Sigmoid colon (tissue), 7 donors: Measurements from ENCODE around the gene P2RY14. TPM values are rescaled to one million over a fixed set of nuclear protein-coding genes. Genes with fewer than 3 reads are reported as not detected.

ENCODE experiments used
- DNase-seq: peaks from one replicate; pipeline ENCODE4 v3.0.0-alpha.2; 2019
- H3K27ac ChIP-seq, 4 donors: fragments of 200-600 bp; sonication (generic); one replicate each; pipeline ENCODE4 v1.5.1; 2016 to 2019; ENCODE audit warnings: mild to moderate bottlenecking in 1 of 4
- H3K27me3 ChIP-seq, 3 donors: fragments of 200-600 bp; sonication (generic); one replicate each; pipeline ENCODE4 v1.5.1; 2019; ENCODE audit warnings: mild to moderate bottlenecking in 1 of 3
- H3K36me3 ChIP-seq, 4 donors: fragments of 200-600 bp; sonication (generic); one replicate each; pipeline ENCODE4 v1.5.1; 2016 to 2019
- H3K4me1 ChIP-seq, 4 donors: fragments of 200-600 bp; sonication (generic); one replicate each; pipeline ENCODE4 v1.5.1; 2017 to 2019
- H3K4me3 ChIP-seq, 4 donors: fragments of 200-600 bp; sonication (generic); one replicate each; pipeline ENCODE4 v1.5.1; 2017 to 2019; ENCODE audit warnings: mild to moderate bottlenecking in 2 of 4, moderate library complexity in 1 of 4
- H3K9me3 ChIP-seq, 4 donors: fragments of 200-600 bp in 3 of 4; sonication (generic) in 3 of 4; one replicate each; pipeline versions ENCODE4 v1.5.1 to v1.6.1; 2013 to 2019
- EP300 ChIP-seq, 4 donors: sonication (generic); formaldehyde crosslinking; IDR thresholded peaks; one replicate each; pipeline ENCODE4 v1.6.1; 2017; ENCODE audit warnings: antibody characterized with exemption in 4 of 4
- POLR2A ChIP-seq, 2 donors: fragments of 450-650 bp; IDR thresholded peaks; one replicate each; pipeline ENCODE4 v1.6.1; 2016; ENCODE audit warnings: antibody characterized with exemption in 2 of 2, mild to moderate bottlenecking in 2 of 2, moderate library complexity in 2 of 2
- POLR2AphosphoS5 ChIP-seq, 4 donors: sonication (generic); formaldehyde crosslinking; IDR thresholded peaks; one replicate each; pipeline ENCODE4 v1.6.1; 2017; ENCODE audit warnings: antibody characterized with exemption in 4 of 4
- WGBS, 2 donors: extraction: QIAGEN DNeasy Blood & Tissue Kit; methylation state at CpG; one replicate each; pipeline ENCODE4 v1.1.7; 2013; 5-methylcytosine and 5-hydroxymethylcytosine counted together
- intact Hi-C: fragments of 100-400 bp; cut with DNase I; formaldehyde crosslinking; loops from one replicate; pipeline ENCODE4 v1.15.1; 2023
- polyA plus RNA-seq, 3 donors: library from polyadenylated mRNA; stranded (reverse); fragments of 200-250 nt; gene quantifications; one replicate each; pipeline ENCODE4 v1.2.3, GENCODE V29; 2013
- total RNA-seq, 4 donors: library from RNA; depleted of rRNA; stranded (reverse); fragments of >200 nt; gene quantifications; one replicate each; pipeline ENCODE4 v1.1.0, GENCODE V29; 2016
- TF ChIP-seq, protein P1 (sequence below), 4 experiments: fragments of 450-650 bp in 3 of 4; fragments of 200-600 bp in 1 of 4; IDR thresholded peaks; one replicate each; pipeline ENCODE4 v1.5.1; 2016 to 2019; ENCODE audit warnings: antibody characterized with exemption in 4 of 4, mild to moderate bottlenecking in 3 of 4, moderate library complexity in 2 of 4
- donor health status: healthy with polysubstance abuse.
- donor health status: Bipolar disorder and iron deficiency.
- donor health status: healthy.

P2RY14 gene
- total and polyA plus RNA-seq, 7 donors = 2.5 to 26.7 (median 6.5) TPM

DNA sequence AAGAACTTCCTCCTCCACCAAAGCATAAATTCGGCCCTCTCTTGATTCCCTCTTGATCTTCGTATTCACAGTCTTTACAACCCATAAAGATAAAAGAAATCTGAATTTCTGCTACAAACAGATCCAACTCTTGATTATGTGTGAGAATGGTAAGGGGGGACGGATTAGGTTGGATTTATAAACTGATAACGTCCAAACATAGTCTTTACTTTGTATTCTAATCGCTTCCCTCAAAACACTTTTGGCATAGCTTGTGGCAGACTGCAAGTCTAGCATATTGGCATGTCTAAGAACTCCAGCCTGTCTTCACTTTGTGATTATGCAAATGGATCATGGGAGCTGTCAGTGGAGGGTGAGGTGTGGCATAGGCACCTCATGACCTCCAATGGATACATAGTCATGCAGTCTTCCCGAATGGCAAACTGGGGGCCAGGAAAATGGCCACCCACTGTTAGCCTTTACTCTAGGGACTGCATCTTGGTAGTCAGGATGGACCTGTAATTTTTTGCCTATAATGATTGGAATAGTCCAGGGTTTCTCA lies 51.0 kb downstream of the P2RY14 start:
- no peak for TF ChIP-seq POLR2AphosphoS5 (IDR thresholded peaks at IDR 0.05)
- TF ChIP-seq, protein P1, sequence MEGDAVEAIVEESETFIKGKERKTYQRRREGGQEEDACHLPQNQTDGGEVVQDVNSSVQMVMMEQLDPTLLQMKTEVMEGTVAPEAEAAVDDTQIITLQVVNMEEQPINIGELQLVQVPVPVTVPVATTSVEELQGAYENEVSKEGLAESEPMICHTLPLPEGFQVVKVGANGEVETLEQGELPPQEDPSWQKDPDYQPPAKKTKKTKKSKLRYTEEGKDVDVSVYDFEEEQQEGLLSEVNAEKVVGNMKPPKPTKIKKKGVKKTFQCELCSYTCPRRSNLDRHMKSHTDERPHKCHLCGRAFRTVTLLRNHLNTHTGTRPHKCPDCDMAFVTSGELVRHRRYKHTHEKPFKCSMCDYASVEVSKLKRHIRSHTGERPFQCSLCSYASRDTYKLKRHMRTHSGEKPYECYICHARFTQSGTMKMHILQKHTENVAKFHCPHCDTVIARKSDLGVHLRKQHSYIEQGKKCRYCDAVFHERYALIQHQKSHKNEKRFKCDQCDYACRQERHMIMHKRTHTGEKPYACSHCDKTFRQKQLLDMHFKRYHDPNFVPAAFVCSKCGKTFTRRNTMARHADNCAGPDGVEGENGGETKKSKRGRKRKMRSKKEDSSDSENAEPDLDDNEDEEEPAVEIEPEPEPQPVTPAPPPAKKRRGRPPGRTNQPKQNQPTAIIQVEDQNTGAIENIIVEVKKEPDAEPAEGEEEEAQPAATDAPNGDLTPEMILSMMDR (IDR thresholded peaks at IDR 0.05) = no peak
- WGBS, 2 donors = 77 to 84% methylated on average over 6 of the region's 6 CpGs
- H3K27me3 ChIP-seq = no peaks in the 10 kb centered on the region
- peaks cover 0 to 32% (median 18%) of the 10 kb centered on the region in 4 donors for H3K4me1 ChIP-seq
- intact Hi-C loops = loop anchor here (1.0 to 10.0 kb wide), 3 partner anchors 56 to 607 kb away; no protein-coding TSS in a partner anchor
- H3K27ac ChIP-seq = peak overlapping the region in 2 of 4 donors; percentile 28 to 50
- H3K4me3 ChIP-seq = no peak overlapping the region
- DNase-seq = no peak
- H3K36me3 ChIP-seq = no peaks in the 10 kb centered on the region
- H3K9me3 ChIP-seq = no peaks in the 10 kb centered on the region

DNA sequence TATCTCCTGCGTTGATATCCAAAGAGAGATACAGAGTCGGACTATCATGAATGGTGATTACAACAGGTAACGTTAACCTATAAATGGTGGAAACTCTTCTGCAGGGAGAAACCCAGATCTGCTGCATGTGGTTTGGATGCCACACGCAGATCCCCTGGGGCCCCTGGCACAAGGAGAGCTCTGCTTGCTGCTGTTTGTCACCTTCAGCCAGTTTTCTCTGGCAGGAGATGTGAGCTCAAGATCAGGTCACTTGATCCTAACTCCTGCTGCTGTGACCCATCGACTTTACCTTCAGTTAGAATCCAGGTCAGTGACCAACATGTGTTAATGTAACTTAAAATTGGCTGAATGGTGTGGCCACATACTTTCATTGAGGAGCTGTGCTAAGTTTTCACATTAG lies 51.5 kb downstream of the P2RY14 start:
- TF ChIP-seq POLR2A (IDR thresholded peaks at IDR 0.05) (no peak), POLR2AphosphoS5 (IDR thresholded peaks at IDR 0.05) (no peak), EP300 (IDR thresholded peaks at IDR 0.05) (no peak)
- TF ChIP-seq, protein P1 (IDR thresholded peaks at IDR 0.05) = no peak
- no peak overlapping the region for H3K27ac ChIP-seq
- intact Hi-C loops = loop anchor here (1.0 to 10.0 kb wide), 3 partner anchors 56 to 608 kb away; no protein-coding TSS in a partner anchor

DNA sequence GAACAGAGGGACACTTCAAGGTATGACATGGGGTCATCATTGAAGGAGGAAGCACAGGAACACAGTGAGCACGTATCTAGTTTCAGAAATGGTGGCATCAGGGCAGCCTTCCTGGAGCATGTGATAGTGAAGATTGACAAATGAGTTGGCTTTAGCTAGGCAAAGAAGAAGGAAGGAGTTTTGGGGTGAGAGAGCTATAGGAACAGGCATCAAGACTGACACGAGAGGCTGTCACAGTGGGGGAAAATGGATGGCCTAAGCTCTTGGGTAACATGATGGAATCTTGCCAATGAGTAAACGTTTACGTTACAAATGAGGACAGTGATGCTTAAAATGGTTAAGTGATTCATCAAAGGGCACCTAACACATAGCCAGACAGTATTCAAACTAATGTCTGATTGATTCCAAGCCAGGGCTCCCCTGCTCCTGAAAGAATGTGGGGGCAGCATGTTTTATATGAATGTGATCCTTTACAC lies 52.2 kb downstream of the P2RY14 start:
- no peaks in the 10 kb centered on the region for H3K36me3 ChIP-seq
- no peaks in the 10 kb centered on the region for H3K9me3 ChIP-seq
- no peak overlapping the region for H3K4me3 ChIP-seq
- peaks cover 0 to 32% (median 18%) of the 10 kb centered on the region in 4 donors for H3K4me1 ChIP-seq
- intact Hi-C loops = loop anchor here (5.0 to 10.0 kb wide), 2 partner anchors 59 to 609 kb away; no protein-coding TSS in a partner anchor
- 37 to 51% methylated on average over 4 of the region's 4 CpGs for whole genome bisulfite sequencing, 2 donors
- no peaks in the 10 kb centered on the region for H3K27me3 ChIP-seq
- TF ChIP-seq POLR2A (IDR thresholded peaks at IDR 0.05) = no peak
- no peak for TF ChIP-seq EP300 (IDR thresholded peaks at IDR 0.05)
- TF ChIP-seq, protein P1 (IDR thresholded peaks at IDR 0.05) = no peak
- TF ChIP-seq POLR2AphosphoS5 (IDR thresholded peaks at IDR 0.05) = no peak
- no peak for DNase-seq
- peak overlapping the region in 1 of 4 donors; percentile 3 for H3K27ac ChIP-seq

More for the DNA sequence above, 51.5 kb downstream of the P2RY14 start:
- 88 to 92% methylated on average over 5 of the region's 5 CpGs for WGBS, 2 donors
- Histone ChIP-seq H3K4me1 (peaks cover 0 to 32% (median 18%) of the 10 kb centered on the region in 4 donors), H3K4me3 (no peak overlapping the region), H3K27me3 (no peaks in the 10 kb centered on the region), H3K9me3 (no peaks in the 10 kb centered on the region), H3K36me3 (no peaks in the 10 kb centered on the region)
- DNase-seq = no peak

DNA sequence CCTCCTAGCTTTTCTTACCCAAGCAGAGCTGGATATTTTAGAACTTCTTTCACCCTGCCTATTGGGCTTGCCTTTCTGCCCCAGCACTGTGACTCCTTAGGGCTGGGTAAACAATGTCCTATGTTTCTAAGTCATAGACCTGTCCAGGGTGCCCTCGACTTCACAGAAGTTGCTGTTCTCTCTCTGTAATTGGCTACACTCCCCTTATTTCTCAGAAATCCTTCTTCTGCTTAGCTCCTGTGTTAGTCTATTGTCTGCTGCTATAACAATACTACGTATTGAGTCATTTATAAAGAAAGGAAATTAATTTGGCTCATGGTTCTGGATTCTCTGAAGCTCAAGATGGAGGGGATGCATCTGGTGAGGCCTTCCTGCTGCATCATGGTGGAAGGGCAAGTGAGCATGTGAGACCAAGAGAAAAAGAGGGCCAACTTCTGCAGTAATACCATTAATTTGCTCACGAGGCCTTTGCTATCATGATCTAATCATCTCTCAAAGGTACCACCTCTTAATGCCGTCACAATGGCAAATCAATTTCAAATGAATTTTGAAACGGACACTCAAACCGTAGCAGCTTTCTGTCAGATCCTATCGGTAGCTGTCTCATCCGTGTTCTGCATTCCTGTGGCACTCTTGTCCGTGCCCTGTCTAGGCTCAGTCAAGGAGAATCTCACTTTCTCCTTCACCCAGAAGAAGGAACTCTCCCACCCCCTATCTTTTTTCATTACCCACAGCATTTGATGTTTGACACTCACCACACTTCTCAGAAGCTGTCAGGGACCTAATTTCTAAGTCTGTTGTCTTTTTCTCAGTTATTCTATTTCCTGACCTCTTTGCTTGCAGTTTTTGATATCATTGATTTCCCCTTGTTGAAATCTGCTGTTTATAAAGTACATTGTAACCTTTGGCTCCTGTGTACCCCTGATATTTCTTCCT lies 53.0 kb downstream of the P2RY14 start:
- Histone ChIP-seq H3K4me3 (no peak overlapping the region), H3K9me3 (no peaks in the 10 kb centered on the region), H3K4me1 (peaks cover 0 to 32% (median 18%) of the 10 kb centered on the region in 4 donors), H3K27me3 (no peaks in the 10 kb centered on the region), H3K27ac (no peak overlapping the region), H3K36me3 (no peaks in the 10 kb centered on the region)
- no peak for TF ChIP-seq POLR2AphosphoS5 (IDR thresholded peaks at IDR 0.05)
- no peak for DNase-seq
- intact Hi-C loops = loop anchor here (5.0 to 10.0 kb wide), 2 partner anchors 58 to 609 kb away; no protein-coding TSS in a partner anchor
- WGBS, 2 donors = 79 to 83% methylated on average over 9 of the region's 9 CpGs
